IMR-90 (cell line): ENCODE results near the gene TMEM52. TPM values are rescaled to one million over a fixed set of nuclear protein-coding genes. Genes with fewer than 3 reads are reported as not detected.

ENCODE experiments used
- ATAC-seq: fragments of 200-7000 bp; cut with Tn5 transposase; 2 replicates; pipeline ENCODE4 v1.9.1; 2020; ENCODE audit warnings: low read depth, mild to moderate bottlenecking, moderate library complexity
- BruUV-seq: library from RNA; stranded (reverse); fragments of 400-500 nt; replicated peaks from 2 replicates; lab custom pipeline; 2021; lab: Mats Ljungman, UMichigan
- CTCF ChIA-PET: fragments of 300-600 bp; formaldehyde crosslinking; extraction: SDS; loops from one replicate; lab custom pipeline; 2021; ENCODE audit warnings: antibody characterized with exemption; lab: Yijun Ruan, JAX
- POLR2A ChIA-PET: fragments of 300-600 bp; sonication (Branson Sonifier 250); formaldehyde crosslinking; loops from one replicate; lab custom pipeline; 2022; ENCODE audit warnings: antibody characterized with exemption; ENCODE audit not compliant: unreplicated experiment; lab: Charles Lee
- DNase-seq: peaks from one replicate; pipeline ENCODE4 v3.0.0; 2013
- H2AFZ ChIP-seq: replicated peaks from 2 replicates; pipeline ENCODE3; 2013; ENCODE audit warnings: low read length, mild to moderate bottlenecking; ENCODE audit not compliant: poor library complexity
- H2AK5ac ChIP-seq: 2 replicates; pipeline ENCODE4 v1.6.1; 2013; ENCODE audit warnings: low read depth, low read length, inconsistent platforms
- H2AK9ac ChIP-seq: replicated peaks from 2 replicates; pipeline ENCODE3; 2013; ENCODE audit warnings: mild to moderate bottlenecking, low read depth, low read length, moderate library complexity; ENCODE audit not compliant: poor library complexity
- H2BK120ac ChIP-seq: 2 replicates; pipeline ENCODE4 v1.6.1; 2013; ENCODE audit warnings: low read depth, low read length, inconsistent platforms
- H2BK15ac ChIP-seq: 3 replicates; pipeline ENCODE4 v1.6.1; 2013; ENCODE audit warnings: low read depth, low read length, inconsistent platforms
- H2BK20ac ChIP-seq: 2 replicates; pipeline ENCODE4 v1.6.1; 2013; ENCODE audit warnings: low read depth, mild to moderate bottlenecking, inconsistent platforms, low read length, moderate library complexity
- H2BK5ac ChIP-seq: 2 replicates; pipeline ENCODE4 v1.6.1; 2013; ENCODE audit warnings: mild to moderate bottlenecking, low read depth, low read length, inconsistent platforms; ENCODE audit not compliant: poor library complexity, severe bottlenecking
- H3K14ac ChIP-seq: replicated peaks from 2 replicates; pipeline ENCODE4 v1.6.1; 2013; ENCODE audit warnings: low read depth, low read length, inconsistent platforms
- H3K18ac ChIP-seq: 2 replicates; pipeline ENCODE4 v1.6.1; 2013; ENCODE audit warnings: low read depth, low read length, control low read depth
- H3K23ac ChIP-seq: 2 replicates; pipeline ENCODE4 v1.6.1; 2013; ENCODE audit warnings: low read depth, low read length, inconsistent platforms
- H3K27ac ChIP-seq: 2 replicates; pipeline ENCODE4 v1.5.1; 2013; ENCODE audit warnings: mild to moderate bottlenecking, control low read depth, low read length; ENCODE audit not compliant: insufficient read depth
- H3K27me3 ChIP-seq: 2 replicates; pipeline ENCODE4 v1.6.1; 2013; ENCODE audit warnings: low read length; ENCODE audit not compliant: control insufficient read depth, insufficient read depth
- H3K36me3 ChIP-seq: 2 replicates; pipeline ENCODE4 v1.6.1; 2013; ENCODE audit warnings: low read length, mixed read lengths; ENCODE audit not compliant: control insufficient read depth, insufficient read depth
- H3K4ac ChIP-seq: 2 replicates; pipeline ENCODE4 v1.6.1; 2013; ENCODE audit warnings: low read depth, low read length, inconsistent platforms
- H3K4me1 ChIP-seq: 2 replicates; pipeline ENCODE4 v1.6.1; 2013; ENCODE audit warnings: low read length, mixed read lengths; ENCODE audit not compliant: control insufficient read depth, insufficient read depth
- H3K4me2 ChIP-seq: 2 replicates; pipeline ENCODE4 v1.6.1; 2013; ENCODE audit warnings: low read depth, mild to moderate bottlenecking, control low read depth, low read length, moderate library complexity
- H3K4me3 ChIP-seq: 2 replicates; pipeline ENCODE4 v1.5.1; 2013; ENCODE audit warnings: low read depth, mild to moderate bottlenecking, control low read depth, low read length, moderate library complexity; ENCODE audit not compliant: insufficient read depth
- H3K56ac ChIP-seq: 2 replicates; pipeline ENCODE4 v1.6.1; 2013; ENCODE audit warnings: low read length, inconsistent platforms; ENCODE audit not compliant: insufficient read depth; ENCODE audit errors: extremely low read depth
- H3K79me1 ChIP-seq, 2 experiments: 2 replicates each; pipeline ENCODE4 v1.6.1; 2013; ENCODE audit warnings: low read length in 2 of 2, inconsistent platforms in 1 of 2, low read depth in 1 of 2
- H3K9ac ChIP-seq: 2 replicates; pipeline ENCODE4 v1.6.1; 2013; ENCODE audit warnings: low read depth, low read length, control low read depth
- H3K9me1 ChIP-seq: 2 replicates; pipeline ENCODE4 v1.6.1; 2013; ENCODE audit warnings: low read length, inconsistent platforms; ENCODE audit not compliant: insufficient read depth
- H3K9me3 ChIP-seq: 2 replicates; pipeline ENCODE4 v1.6.1; 2013; ENCODE audit warnings: low read length; ENCODE audit not compliant: control insufficient read depth, insufficient read depth
- H4K20me1 ChIP-seq: 2 replicates; pipeline ENCODE4 v1.6.1; 2013; ENCODE audit warnings: low read length, inconsistent platforms; ENCODE audit not compliant: insufficient read depth
- H4K5ac ChIP-seq: 2 replicates; pipeline ENCODE4 v1.6.1; 2013; ENCODE audit warnings: mild to moderate bottlenecking, low read depth, low read length, control low read depth
- H4K8ac ChIP-seq, 2 experiments: 2 replicates each; pipeline ENCODE4 v1.6.1; 2013; ENCODE audit warnings: low read depth in 2 of 2, low read length in 2 of 2, control low read depth in 1 of 2, inconsistent platforms in 1 of 2
- H4K91ac ChIP-seq: 2 replicates; pipeline ENCODE4 v1.6.1; 2013; ENCODE audit warnings: low read depth, low read length, inconsistent platforms; ENCODE audit not compliant: insufficient read depth
- NFE2L2 ChIP-seq: fragments of 150-350 bp; IDR thresholded peaks from 2 replicates; pipeline ENCODE4 v1.6.1; 2016; ENCODE audit warnings: low read depth, mild to moderate bottlenecking, low read length
- RCOR1 ChIP-seq: IDR thresholded peaks from 2 replicates; pipeline ENCODE4 v1.6.1; 2012; ENCODE audit warnings: mild to moderate bottlenecking, low read length, improper control_type of control experiment; ENCODE audit not compliant: insufficient replicate concordance
- WGBS, 2 experiments: methylation state at CpG; one replicate each; pipeline versions ENCODE4 v1.1.5 to v1.1.7; 2013; ENCODE audit warnings: missing lambda C conversion rate in 2 of 2; ENCODE audit not compliant: insufficient read length in 1 of 2; ENCODE audit errors: extremely low coverage in 2 of 2; 5-methylcytosine and 5-hydroxymethylcytosine counted together
- dilution Hi-C: fragments of 300-500 bp; cut with HindIII; formaldehyde crosslinking; loops from one replicate; pipeline ENCODE4 v1.14.3; 2018; ENCODE audit warnings: low sequenced_read_pairs; ENCODE audit not compliant: unreplicated experiment
- in situ Hi-C: fragments of 300-500 bp; cut with MboI; formaldehyde crosslinking; loops from 3 replicates; pipeline ENCODE4 v1.14.3; 2019; ENCODE audit warnings: low sequenced_read_pairs, inconsistent platforms, mixed read lengths
- intact Hi-C: fragments of 100-400 bp; cut with micrococcal nuclease; formaldehyde crosslinking; loops from 2 replicates; pipeline ENCODE4 v1.10.0; 2022
- polyA plus RNA-seq, 3 experiments: library from polyadenylated mRNA; depleted of rRNA; stranded (reverse); fragments of >200 nt; gene quantifications; 2 replicates each; pipeline ENCODE4 v1.2.3, GENCODE V29; 2012; ENCODE audit warnings: low replicate concordance in 1 of 3
- total RNA-seq: library from RNA; depleted of rRNA; stranded (reverse); fragments of >200 nt; gene quantifications from 2 replicates; pipeline ENCODE4 v1.2.3, GENCODE V29; 2012

The TMEM52 gene
- total and polyA plus RNA-seq, 2 of the 4 experiments (the other 2 are of a cell fraction): 0.54 to 1.3 TPM

GRCh38 chr1:1929102-1929638 lies 10.1 kb upstream of the TMEM52 start:
- H3K27me3 ChIP-seq: peaks cover 5% of the 10 kb centered on the region; the same call in 1 of the 2 replicates
- TF ChIP-seq RCOR1 (no peak), NFE2L2 (no peak)
- H2BK120ac ChIP-seq: no peak overlapping the region
- dilution Hi-C loops (no loop called here), intact Hi-C loops (no loop called here), in situ Hi-C loops (no loop called here)
- no peak overlapping the region for H3K4ac ChIP-seq
- no peak overlapping the region for H3K18ac ChIP-seq
- no TSS peak for BruUV-seq
- H3K79me1 ChIP-seq: no peaks in the 10 kb centered on the region
- ATAC-seq (no peak), DNase-seq (no peak)
- H3K36me3 ChIP-seq: no peaks in the 10 kb centered on the region
- no peak overlapping the region for H3K56ac ChIP-seq
- H3K4me2 ChIP-seq: no peak overlapping the region
- no peak overlapping the region for H2AFZ ChIP-seq
- H3K9ac ChIP-seq: no peak overlapping the region
- H2BK15ac ChIP-seq: no peak overlapping the region
- no peaks in the 10 kb centered on the region for H3K4me1 ChIP-seq
- H2AK5ac ChIP-seq: no peak overlapping the region
- H4K8ac ChIP-seq: no peak overlapping the region
- no peak overlapping the region for H2AK9ac ChIP-seq
- no peak overlapping the region for H2BK5ac ChIP-seq
- H3K23ac ChIP-seq: no peak overlapping the region
- no peaks in the 10 kb centered on the region for H3K9me3 ChIP-seq
- H3K14ac ChIP-seq: no peak overlapping the region
- H3K27ac ChIP-seq: no peak overlapping the region
- POLR2A ChIA-PET: no interaction called here
- H4K20me1 ChIP-seq: no peaks in the 10 kb centered on the region
- H3K4me3 ChIP-seq: no peak overlapping the region
- no peak overlapping the region for H4K5ac ChIP-seq
- no peak overlapping the region for H2BK20ac ChIP-seq
- H3K9me1 ChIP-seq: no peaks in the 10 kb centered on the region
- CTCF ChIA-PET: no interaction called here
- no peak overlapping the region for H4K91ac ChIP-seq
- WGBS, 2 experiments: no CpG with 5 or more reads among the region's 10 CpGs
